Body of pancreas (tissue), 4 donors: ENCODE measurements around the gene SYNDIG1L. TPM values are rescaled to one million over a fixed set of nuclear protein-coding genes. Genes with fewer than 3 reads are reported as not detected.
"Not testable (repeated sequence)": the region's sequence is repeated elsewhere in the genome, so short reads cannot be mapped to it uniquely, and the experiment has no call there.

ENCODE experiments used
- ATAC-seq: fragments of 150-250 bp; one replicate; pipeline ENCODE4 v1.9.1; 2016
- DNase-seq, 4 donors: peaks; one replicate each; pipeline ENCODE4 v3.0.0-alpha.2; 2019
- H3K27ac ChIP-seq, 4 donors: fragments of 200-600 bp; sonication (generic); 1 replicate in 3 of 4; 2 replicates in 1 of 4; pipeline versions ENCODE4 v1.5.1 to v1.6.1; 2016 to 2019; ENCODE audit warnings: mild to moderate bottlenecking in 1 of 4, mixed read lengths in 1 of 4, moderate library complexity in 1 of 4
- H3K27me3 ChIP-seq, 2 donors: fragments of 200-600 bp; sonication (generic); one replicate each; pipeline ENCODE4 v1.6.0; 2016; ENCODE audit warnings: mild to moderate bottlenecking in 1 of 2
- H3K36me3 ChIP-seq, 2 donors: fragments of 200-600 bp; sonication (generic); replicated peaks in 1 of 2; 2 replicates each; pipeline ENCODE4 v1.5.1; 2016; ENCODE audit warnings: low read depth in 2 of 2; ENCODE audit not compliant: insufficient read depth in 1 of 2
- H3K4me1 ChIP-seq: fragments of 200-600 bp; sonication (generic); one replicate; pipeline ENCODE4 v1.6.0; 2016
- H3K4me3 ChIP-seq, 2 donors: fragments of 200-600 bp; sonication (generic); 1 replicate in 1 of 2; 2 replicates in 1 of 2; pipeline ENCODE4 v1.5.1; 2016 to 2019
- H3K9me3 ChIP-seq, 3 donors: fragments of 200-600 bp; sonication (generic); 1 replicate in 2 of 3; 2 replicates in 1 of 3; pipeline ENCODE4 v1.5.1; 2016
- POLR2A ChIP-seq, 3 donors: fragments of 450-650 bp; IDR thresholded peaks; one replicate each; pipeline ENCODE4 v1.6.1; 2016; ENCODE audit warnings: antibody characterized with exemption in 3 of 3, mild to moderate bottlenecking in 2 of 3
- WGBS, 2 donors: methylation state at CpG; one replicate each; pipeline ENCODE4 v1.1.5; 2017; 5-methylcytosine and 5-hydroxymethylcytosine counted together
- intact Hi-C: fragments of 100-400 bp; cut with DNase I; formaldehyde crosslinking; loops from one replicate; pipeline ENCODE4 v1.15.1; 2023
- total RNA-seq, 2 donors: library from RNA; depleted of rRNA; stranded (reverse); fragments of >200 nt; gene quantifications; one replicate each; pipeline ENCODE4 v1.1.0, GENCODE V29; 2016
- TF ChIP-seq, protein P1 (sequence below), 7 experiments: fragments of 450-650 bp in 4 of 7; fragments of 200-600 bp in 3 of 7; sonication (generic) in 3 of 7; IDR thresholded peaks; one replicate each; pipeline ENCODE4 v1.5.1; 2016 to 2019; ENCODE audit warnings: antibody characterized with exemption in 7 of 7

Gene SYNDIG1L
- total RNA-seq, 2 donors from 2014 or later = 0.52 TPM; not detected in 1

- WGBS, 2 donors = 69 to 71% methylated on average over 16 to 17 of the region's 17 CpGs
- Histone ChIP-seq H3K36me3 (no peaks in the 10 kb centered on the region), H3K27ac (no peak overlapping the region), H3K4me3 (no peak overlapping the region), H3K9me3 (peaks cover 0 to 5% (median 0%) of the 10 kb centered on the region in 3 donors), H3K27me3 (no peaks in the 10 kb centered on the region), H3K4me1 (no peaks in the 10 kb centered on the region)
- no peak for DNase-seq
- no peak for ATAC-seq
- TF ChIP-seq, protein P1, sequence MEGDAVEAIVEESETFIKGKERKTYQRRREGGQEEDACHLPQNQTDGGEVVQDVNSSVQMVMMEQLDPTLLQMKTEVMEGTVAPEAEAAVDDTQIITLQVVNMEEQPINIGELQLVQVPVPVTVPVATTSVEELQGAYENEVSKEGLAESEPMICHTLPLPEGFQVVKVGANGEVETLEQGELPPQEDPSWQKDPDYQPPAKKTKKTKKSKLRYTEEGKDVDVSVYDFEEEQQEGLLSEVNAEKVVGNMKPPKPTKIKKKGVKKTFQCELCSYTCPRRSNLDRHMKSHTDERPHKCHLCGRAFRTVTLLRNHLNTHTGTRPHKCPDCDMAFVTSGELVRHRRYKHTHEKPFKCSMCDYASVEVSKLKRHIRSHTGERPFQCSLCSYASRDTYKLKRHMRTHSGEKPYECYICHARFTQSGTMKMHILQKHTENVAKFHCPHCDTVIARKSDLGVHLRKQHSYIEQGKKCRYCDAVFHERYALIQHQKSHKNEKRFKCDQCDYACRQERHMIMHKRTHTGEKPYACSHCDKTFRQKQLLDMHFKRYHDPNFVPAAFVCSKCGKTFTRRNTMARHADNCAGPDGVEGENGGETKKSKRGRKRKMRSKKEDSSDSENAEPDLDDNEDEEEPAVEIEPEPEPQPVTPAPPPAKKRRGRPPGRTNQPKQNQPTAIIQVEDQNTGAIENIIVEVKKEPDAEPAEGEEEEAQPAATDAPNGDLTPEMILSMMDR (IDR thresholded peaks at IDR 0.05) = no peak
- TF ChIP-seq POLR2A (IDR thresholded peaks at IDR 0.05) = no peak
- intact Hi-C loops = no loop called here
Observed at GRCh38 chr14:74456684-74457564, 30.9 kb upstream of the SYNDIG1L start.

- H3K4me3 ChIP-seq, ATAC-seq, H3K36me3 ChIP-seq, H3K27ac ChIP-seq, DNase-seq, H3K9me3 ChIP-seq, intact Hi-C loops, H3K27me3 ChIP-seq, H3K4me1 ChIP-seq: not testable (repeated sequence)
- WGBS, 2 donors = 73 to 81% methylated on average over 5 of the region's 5 CpGs
Observed at GRCh38 chr14:74454397-74454796, 28.4 kb upstream of the SYNDIG1L start.

DNA sequence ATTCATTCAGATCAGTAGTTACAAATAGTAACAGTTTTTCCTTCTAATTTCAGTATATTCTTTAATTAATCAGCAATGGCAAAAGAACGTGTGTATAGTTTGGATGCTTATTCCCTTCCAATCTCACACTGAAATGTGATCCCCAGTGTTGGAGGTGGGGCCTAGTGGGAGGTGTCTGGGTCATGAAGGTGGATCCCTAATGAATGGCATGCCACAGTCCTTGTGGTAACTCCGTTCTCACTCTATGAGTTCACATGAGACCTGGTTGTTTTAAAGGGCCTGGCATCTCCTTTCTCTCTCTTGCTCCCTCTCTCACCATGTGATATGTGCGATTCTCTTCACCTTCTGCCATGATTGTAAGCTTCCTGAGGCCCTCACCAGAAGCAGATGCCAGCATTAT lies 18.9 kb upstream of the SYNDIG1L start:
- 23 to 34% methylated on average over 3 of the region's 3 CpGs for WGBS, 2 donors
- Histone ChIP-seq H3K36me3 (no peaks in the 10 kb centered on the region), H3K4me3 (no peak overlapping the region), H3K27me3 (no peaks in the 10 kb centered on the region), H3K9me3 (no peaks in the 10 kb centered on the region), H3K27ac (no peak overlapping the region), H3K4me1 (no peaks in the 10 kb centered on the region)
- DNase-seq (no peak), ATAC-seq (no peak)
- TF ChIP-seq, protein P1 (IDR thresholded peaks at IDR 0.05) = no peak
- intact Hi-C loops = no loop called here

- Histone ChIP-seq H3K36me3 (no peaks in the 10 kb centered on the region), H3K27me3 (no peaks in the 10 kb centered on the region), H3K4me1 (no peaks in the 10 kb centered on the region), H3K9me3 (no peaks in the 10 kb centered on the region), H3K27ac (no peak overlapping the region), H3K4me3 (no peak overlapping the region)
- TF ChIP-seq, protein P1 (IDR thresholded peaks at IDR 0.05) = no peak
- no peak for TF ChIP-seq POLR2A (IDR thresholded peaks at IDR 0.05)
- DNase-seq (no peak), ATAC-seq (no peak)
- intact Hi-C loops = no loop called here
Observed at GRCh38 chr14:74442757-74443156, 16.7 kb upstream of the SYNDIG1L start.

- no peaks in the 10 kb centered on the region for H3K27me3 ChIP-seq
- intact Hi-C loops = no loop called here
- ATAC-seq (no peak), DNase-seq (no peak)
- no peak overlapping the region for H3K27ac ChIP-seq
- TF ChIP-seq, protein P1 (IDR thresholded peaks at IDR 0.05) = no peak
- no peak for TF ChIP-seq POLR2A (IDR thresholded peaks at IDR 0.05)
- 55 to 56% methylated on average over 3 of the region's 3 CpGs for WGBS, 2 donors
- H3K4me1 ChIP-seq = no peaks in the 10 kb centered on the region
- no peaks in the 10 kb centered on the region for H3K9me3 ChIP-seq
- no peak overlapping the region for H3K4me3 ChIP-seq
- no peaks in the 10 kb centered on the region for H3K36me3 ChIP-seq
Observed at GRCh38 chr14:74441113-74441512, 15.1 kb upstream of the SYNDIG1L start.
